Measurements from ENCODE around the gene MEIS3.

DNA sequence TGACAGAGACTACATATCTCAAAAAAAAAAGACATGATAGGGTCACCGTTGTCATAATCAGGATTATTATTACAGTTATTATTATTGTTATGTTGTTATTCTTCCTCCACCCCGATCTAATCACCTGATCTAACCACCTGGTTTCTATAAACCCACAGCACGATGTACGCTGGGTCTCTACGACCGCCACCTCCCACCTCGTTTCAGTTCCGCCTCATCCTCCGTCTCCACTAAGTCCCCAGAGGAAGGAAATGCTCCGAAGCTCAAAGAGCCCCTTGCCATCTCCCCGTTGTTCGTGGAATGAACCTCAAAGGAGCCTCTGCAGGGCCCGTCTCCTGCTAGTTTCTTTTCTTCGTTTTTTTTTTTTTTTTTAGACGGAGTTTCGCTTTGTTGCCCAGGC, 15.9 kb upstream of the MEIS3 start:
- TF ChIP-seq EZH2phosphoT487 (IDR thresholded peaks at IDR 0.05; ENCODE audit: insufficient read depth, low read depth), result no peak
- TF ChIP-seq EZH2 (IDR thresholded peaks at IDR 0.05; ENCODE audit: insufficient read depth, poor library complexity, severe bottlenecking), result no peak
